Measurements from ENCODE around the gene ZNF511.
"Not testable (repeated sequence)": the region's sequence is repeated elsewhere in the genome, so short reads cannot be mapped to it uniquely, and the experiment has no call there.

Gene ZNF511

DNA sequence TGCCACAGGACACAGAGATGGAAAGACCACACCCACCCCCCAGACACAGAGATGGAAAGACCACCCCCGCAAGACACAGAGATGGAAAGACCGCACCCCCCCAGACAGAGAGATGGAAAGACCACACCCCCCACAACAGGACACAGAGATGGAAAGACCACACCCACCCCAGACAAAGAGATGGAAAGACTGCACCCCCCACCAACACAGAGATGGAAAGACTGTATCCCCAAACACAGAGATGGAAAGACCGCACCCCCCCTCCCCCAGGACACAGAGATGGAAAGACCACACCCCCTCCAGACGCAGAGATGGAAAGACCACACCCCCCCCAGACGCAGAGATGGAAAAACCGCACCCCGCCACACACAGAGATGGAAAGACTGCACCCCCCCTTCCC is 8.0 kb downstream of the ZNF511 start:
- no peaks in the 10 kb centered on the region for H3K79me2 ChIP-seq (ENCODE audit: insufficient read depth, low read length)
- H3K27ac ChIP-seq (ENCODE audit: low read depth, low read length): no peak overlapping the region
- H4K20me1 ChIP-seq (ENCODE audit: low read depth, low read length): no peaks in the 10 kb centered on the region
- H3K36me3 ChIP-seq (ENCODE audit: low read length): no peaks in the 10 kb centered on the region
- TF ChIP-seq, protein P1, sequence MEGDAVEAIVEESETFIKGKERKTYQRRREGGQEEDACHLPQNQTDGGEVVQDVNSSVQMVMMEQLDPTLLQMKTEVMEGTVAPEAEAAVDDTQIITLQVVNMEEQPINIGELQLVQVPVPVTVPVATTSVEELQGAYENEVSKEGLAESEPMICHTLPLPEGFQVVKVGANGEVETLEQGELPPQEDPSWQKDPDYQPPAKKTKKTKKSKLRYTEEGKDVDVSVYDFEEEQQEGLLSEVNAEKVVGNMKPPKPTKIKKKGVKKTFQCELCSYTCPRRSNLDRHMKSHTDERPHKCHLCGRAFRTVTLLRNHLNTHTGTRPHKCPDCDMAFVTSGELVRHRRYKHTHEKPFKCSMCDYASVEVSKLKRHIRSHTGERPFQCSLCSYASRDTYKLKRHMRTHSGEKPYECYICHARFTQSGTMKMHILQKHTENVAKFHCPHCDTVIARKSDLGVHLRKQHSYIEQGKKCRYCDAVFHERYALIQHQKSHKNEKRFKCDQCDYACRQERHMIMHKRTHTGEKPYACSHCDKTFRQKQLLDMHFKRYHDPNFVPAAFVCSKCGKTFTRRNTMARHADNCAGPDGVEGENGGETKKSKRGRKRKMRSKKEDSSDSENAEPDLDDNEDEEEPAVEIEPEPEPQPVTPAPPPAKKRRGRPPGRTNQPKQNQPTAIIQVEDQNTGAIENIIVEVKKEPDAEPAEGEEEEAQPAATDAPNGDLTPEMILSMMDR (IDR thresholded peaks at IDR 0.05; ENCODE audit: insufficient read depth, low read length, poor library complexity, severe bottlenecking): no peak
- TF ChIP-seq EZH2phosphoT487 (conservative IDR thresholded peaks at IDR 0.05; ENCODE audit: low read length): no peak
- H3K9ac ChIP-seq (ENCODE audit: low read length): no peak overlapping the region
- H3K27me3 ChIP-seq (ENCODE audit: low read length): no peaks in the 10 kb centered on the region
- H3K9me3 ChIP-seq (ENCODE audit: insufficient read depth, low read length): no peaks in the 10 kb centered on the region
- H3K9me2 ChIP-seq (replicated peaks; ENCODE audit: insufficient read depth, low read length): no peaks in the 10 kb centered on the region
- no peak overlapping the region for H3K4me3 ChIP-seq (ENCODE audit: insufficient read depth, low read length, poor library complexity, severe bottlenecking)
- H3K4me2 ChIP-seq (ENCODE audit: low read depth, low read length, poor library complexity, severe bottlenecking): no peak overlapping the region
- H2AFZ ChIP-seq (ENCODE audit: low read depth, low read length, severe bottlenecking): no peak overlapping the region
- no peaks in the 10 kb centered on the region for H3F3A ChIP-seq (ENCODE audit: insufficient read depth)

DNA sequence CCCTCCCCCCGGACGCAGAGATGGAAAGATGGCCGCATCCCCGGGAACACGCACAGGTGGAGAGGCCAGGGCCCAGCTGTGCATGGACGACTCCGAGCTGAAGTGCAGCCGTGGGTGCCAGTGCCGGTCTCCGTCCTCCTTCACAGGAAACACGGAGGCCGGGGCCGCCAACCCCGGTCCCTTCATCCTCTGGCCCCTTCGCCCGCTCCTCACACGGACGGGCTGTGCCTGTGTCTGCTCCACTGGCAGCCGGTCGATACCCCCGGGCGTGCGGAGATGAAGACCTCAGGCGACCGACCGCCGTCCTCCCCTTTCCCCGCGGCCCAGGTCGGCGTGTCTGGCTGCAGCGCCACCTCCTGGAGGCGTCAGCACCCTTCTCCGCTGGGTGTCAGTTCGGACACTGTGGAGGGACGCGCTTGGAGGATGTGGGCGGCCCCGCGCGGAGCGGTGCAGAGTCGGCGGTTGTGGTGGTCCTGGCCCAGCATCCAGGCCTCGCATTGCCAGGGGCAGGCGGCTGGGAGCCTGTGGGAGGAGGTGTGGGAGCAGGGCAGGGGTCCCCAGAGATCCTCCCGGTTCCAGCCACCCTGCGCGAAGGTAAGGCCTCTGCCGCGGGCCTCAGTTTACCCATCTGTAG is 9.9 kb downstream of the ZNF511 start:
- Histone ChIP-seq H2AFZ (ENCODE audit: low read depth, low read length, severe bottlenecking) (no peak overlapping the region), H4K20me1 (ENCODE audit: low read depth, low read length) (no peaks in the 10 kb centered on the region), H3K4me3 (ENCODE audit: insufficient read depth, low read length, poor library complexity, severe bottlenecking) (no peak overlapping the region), H3K27ac (ENCODE audit: low read depth, low read length) (no peak overlapping the region), H3K27me3 (ENCODE audit: low read length) (no peaks in the 10 kb centered on the region), H3K79me2 (ENCODE audit: insufficient read depth, low read length) (no peaks in the 10 kb centered on the region), H3F3A (ENCODE audit: insufficient read depth) (no peaks in the 10 kb centered on the region), H3K9ac (ENCODE audit: low read length) (no peak overlapping the region), H3K36me3 (ENCODE audit: low read length) (no peaks in the 10 kb centered on the region), H3K4me2 (ENCODE audit: low read depth, low read length, poor library complexity, severe bottlenecking) (peak overlapping the region; percentile 39), H3K9me3 (ENCODE audit: insufficient read depth, low read length) (no peaks in the 10 kb centered on the region), H3K9me2 (replicated peaks; ENCODE audit: insufficient read depth, low read length) (no peaks in the 10 kb centered on the region)
- TF ChIP-seq, protein P1 (IDR thresholded peaks at IDR 0.05; ENCODE audit: insufficient read depth, low read length, poor library complexity, severe bottlenecking): peak; percentile 48
- TF ChIP-seq EZH2phosphoT487 (conservative IDR thresholded peaks at IDR 0.05; ENCODE audit: low read length): no peak

DNA sequence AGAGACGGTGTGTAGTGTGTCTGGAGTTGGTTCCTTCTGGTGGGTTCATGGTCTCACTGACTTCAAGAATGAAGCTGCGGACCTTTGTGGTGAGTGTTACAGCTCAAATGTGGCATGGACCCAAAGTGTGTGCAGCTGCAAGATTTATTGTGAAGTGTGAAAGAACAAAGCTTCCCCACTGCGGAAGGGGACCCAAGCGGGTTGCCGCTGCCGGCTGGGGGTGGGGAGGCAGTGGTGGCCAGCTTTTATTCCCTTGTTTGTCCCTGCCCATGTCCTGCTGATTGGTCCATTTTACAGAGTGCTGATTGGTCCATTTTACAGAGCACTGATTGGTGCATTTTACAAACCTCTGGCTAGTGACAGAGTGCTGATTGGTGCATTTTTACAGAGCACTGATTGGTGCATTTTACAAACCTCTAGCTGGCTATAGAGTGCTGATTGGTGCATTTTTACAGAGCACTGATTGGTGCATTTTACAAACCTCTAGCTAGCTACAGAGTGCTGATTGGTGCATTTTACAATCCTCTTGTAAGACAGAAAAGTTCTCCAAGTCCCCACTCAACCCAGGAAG is 12.2 kb downstream of the ZNF511 start:
- not testable (repeated sequence) for H3K79me2 ChIP-seq (ENCODE audit: insufficient read depth, low read length); H3K36me3 ChIP-seq (ENCODE audit: low read length); H3K4me3 ChIP-seq (ENCODE audit: insufficient read depth, low read length, poor library complexity, severe bottlenecking); H3K27me3 ChIP-seq (ENCODE audit: low read length); H3K9me2 ChIP-seq (replicated peaks; ENCODE audit: insufficient read depth, low read length); H3K9ac ChIP-seq (ENCODE audit: low read length); H4K20me1 ChIP-seq (ENCODE audit: low read depth, low read length); H3K4me2 ChIP-seq (ENCODE audit: low read depth, low read length, poor library complexity, severe bottlenecking); H2AFZ ChIP-seq (ENCODE audit: low read depth, low read length, severe bottlenecking); H3F3A ChIP-seq (ENCODE audit: insufficient read depth); H3K27ac ChIP-seq (ENCODE audit: low read depth, low read length); H3K9me3 ChIP-seq (ENCODE audit: insufficient read depth, low read length)

DNA sequence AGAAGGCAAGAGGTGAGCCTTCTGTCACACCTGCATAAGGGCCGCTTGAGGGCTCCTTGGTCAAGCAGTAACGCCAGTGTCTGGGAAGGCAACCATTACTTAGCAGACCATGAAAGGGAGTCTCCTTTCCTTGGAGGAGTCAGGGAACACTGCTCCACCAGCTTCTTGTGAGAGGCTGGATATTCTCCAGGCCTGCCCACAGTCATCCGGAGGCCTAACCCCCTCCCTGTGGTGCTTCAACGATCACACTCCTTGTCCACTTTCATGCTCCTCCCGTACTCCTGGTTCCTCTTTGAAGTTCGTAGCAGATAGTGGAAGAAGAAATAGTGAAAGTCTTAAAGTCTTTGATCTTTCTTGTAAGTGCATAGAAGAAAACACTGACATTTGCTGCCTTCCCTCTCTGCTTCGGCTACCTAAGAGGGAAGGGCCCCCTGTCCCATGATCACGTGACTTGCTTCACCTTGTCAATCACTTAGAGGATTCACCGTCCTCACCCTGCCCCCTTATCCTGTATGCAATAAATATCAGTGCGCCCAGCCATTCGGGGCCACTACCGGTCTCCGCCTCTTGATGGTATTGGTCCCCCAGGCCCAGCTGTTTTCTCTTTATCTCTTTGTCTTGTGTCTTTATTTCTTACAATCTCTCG is 13.5 kb downstream of the ZNF511 start:
- not testable (repeated sequence) for H2AFZ ChIP-seq (ENCODE audit: low read depth, low read length, severe bottlenecking); H3K79me2 ChIP-seq (ENCODE audit: insufficient read depth, low read length); H3K27me3 ChIP-seq (ENCODE audit: low read length); H3K9me2 ChIP-seq (replicated peaks; ENCODE audit: insufficient read depth, low read length); H4K20me1 ChIP-seq (ENCODE audit: low read depth, low read length); H3K4me2 ChIP-seq (ENCODE audit: low read depth, low read length, poor library complexity, severe bottlenecking); H3K4me3 ChIP-seq (ENCODE audit: insufficient read depth, low read length, poor library complexity, severe bottlenecking); H3K9ac ChIP-seq (ENCODE audit: low read length); H3K36me3 ChIP-seq (ENCODE audit: low read length); H3F3A ChIP-seq (ENCODE audit: insufficient read depth); H3K9me3 ChIP-seq (ENCODE audit: insufficient read depth, low read length); H3K27ac ChIP-seq (ENCODE audit: low read depth, low read length)

All from SU-DHL-6 (cell line).